Measurements from ENCODE around the gene PPARD.

PPARD gene

DNA sequence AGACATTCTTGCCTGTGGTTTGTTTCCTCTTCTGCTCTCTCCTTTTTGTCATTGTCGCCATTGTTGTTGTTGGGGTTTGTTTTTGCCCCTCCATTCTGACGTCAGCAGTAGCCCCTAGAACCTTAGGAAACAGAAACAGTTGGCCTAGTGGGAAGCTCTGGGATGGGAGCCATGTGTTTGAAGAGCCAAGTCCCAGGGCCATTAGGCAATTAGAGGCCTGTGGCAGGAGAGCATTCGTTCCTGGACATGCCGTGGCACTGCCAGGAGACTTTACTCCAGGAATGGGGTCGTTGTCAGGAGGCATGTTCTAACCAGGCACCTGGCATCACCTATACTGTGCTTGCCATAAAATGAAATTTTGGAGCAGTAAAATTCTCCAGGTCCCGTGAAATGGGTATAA lies 39.7 kb downstream of the PPARD start:
- TF ChIP-seq ZBTB7A (IDR thresholded peaks at IDR 0.05; ENCODE audit: low read depth) (no peak), CEBPB (IDR thresholded peaks at IDR 0.05) (no peak), CREB1 (IDR thresholded peaks at IDR 0.05; ENCODE audit: low read depth) (no peak), NFIC (IDR thresholded peaks at IDR 0.05) (no peak), TCF12 (IDR thresholded peaks at IDR 0.05; ENCODE audit: low read depth) (no peak), EP300 (IDR thresholded peaks at IDR 0.05; ENCODE audit: borderline replicate concordance) (no peak), USF1 (IDR thresholded peaks at IDR 0.05) (no peak), MAX (IDR thresholded peaks at IDR 0.05) (no peak), YY1 (IDR thresholded peaks at IDR 0.05; ENCODE audit: low read depth) (no peak), REST (IDR thresholded peaks at IDR 0.05; ENCODE audit: low read depth) (no peak)

GRCh38 chr6:35385457-35386202 lies 43.3 kb downstream of the PPARD start:
- TF ChIP-seq RAD21 (IDR thresholded peaks at IDR 0.05; ENCODE audit: low read depth) (no peak), USF1 (IDR thresholded peaks at IDR 0.05) (no peak), FOXM1 (IDR thresholded peaks at IDR 0.05; ENCODE audit: borderline replicate concordance, low read depth) (no peak), CREB1 (IDR thresholded peaks at IDR 0.05; ENCODE audit: low read depth) (no peak)

DNA sequence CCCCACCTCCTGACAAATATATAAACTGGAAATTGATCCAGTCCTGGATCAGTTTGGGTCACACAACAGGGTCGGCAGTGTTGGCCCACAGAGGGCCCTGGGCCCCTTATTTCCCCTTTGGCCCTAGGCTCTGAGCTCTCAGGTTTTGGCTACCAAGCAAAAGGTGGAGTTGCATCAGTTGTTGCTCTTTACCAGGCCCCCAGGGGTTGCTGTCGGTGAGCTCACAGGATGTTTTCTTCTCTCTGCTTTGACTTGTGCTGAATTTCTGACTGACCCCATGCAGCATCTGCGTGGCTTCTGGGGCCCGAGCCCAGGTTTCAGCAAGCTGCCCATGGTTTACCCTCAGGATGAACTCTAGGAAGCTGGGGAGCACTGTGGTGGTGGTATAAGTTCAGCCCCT lies 44.6 kb downstream of the PPARD start:
- TF ChIP-seq FOXM1 (IDR thresholded peaks at IDR 0.05; ENCODE audit: borderline replicate concordance, low read depth): no peak
- no peak for TF ChIP-seq MAX (IDR thresholded peaks at IDR 0.05)

DNA sequence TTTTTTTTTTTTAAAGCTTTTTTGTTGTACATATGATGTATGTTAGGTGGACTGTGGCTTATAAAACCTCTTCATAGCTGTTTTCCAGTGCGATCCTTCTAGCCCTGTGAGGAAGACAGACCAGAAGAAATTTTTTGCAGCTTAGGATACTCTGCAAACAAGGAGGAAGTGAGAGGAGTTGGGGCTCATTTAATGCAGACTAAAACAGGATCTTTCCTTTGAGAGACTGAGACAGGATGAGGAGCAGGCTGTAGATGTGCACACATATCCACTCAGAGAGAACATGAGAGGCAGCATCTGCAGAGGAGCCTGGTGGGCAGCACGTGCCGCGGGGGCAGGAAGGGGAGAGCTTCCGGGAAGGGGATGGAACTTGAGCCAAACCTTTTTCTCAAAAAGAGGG lies 45.7 kb downstream of the PPARD start:
- TF ChIP-seq RAD21 (IDR thresholded peaks at IDR 0.05; ENCODE audit: low read depth): no peak
- no peak for TF ChIP-seq EGR1 (IDR thresholded peaks at IDR 0.05)
- no peak for TF ChIP-seq REST (IDR thresholded peaks at IDR 0.05; ENCODE audit: low read depth)
- no peak for TF ChIP-seq TCF12 (IDR thresholded peaks at IDR 0.05; ENCODE audit: low read depth)
- no peak for TF ChIP-seq YY1 (IDR thresholded peaks at IDR 0.05; ENCODE audit: low read depth)
- no peak for TF ChIP-seq MAX (IDR thresholded peaks at IDR 0.05)
- no peak for TF ChIP-seq FOXM1 (IDR thresholded peaks at IDR 0.05; ENCODE audit: borderline replicate concordance, low read depth)
- TF ChIP-seq NFIC (IDR thresholded peaks at IDR 0.05): no peak
- no peak for TF ChIP-seq TAF1 (IDR thresholded peaks at IDR 0.05; ENCODE audit: low read depth)

- TF ChIP-seq REST (IDR thresholded peaks at IDR 0.05; ENCODE audit: low read depth) (no peak), TEAD4 (IDR thresholded peaks at IDR 0.05) (no peak), YY1 (IDR thresholded peaks at IDR 0.05; ENCODE audit: low read depth) (no peak), NFIC (IDR thresholded peaks at IDR 0.05) (no peak)
These were observed 46.5 kb downstream of the PPARD start for GRCh38 chr6:35388772-35389352.
